ENCODE measurements around the gene ACBD4. TPM values are rescaled to one million over a fixed set of nuclear protein-coding genes. Genes with fewer than 3 reads are reported as not detected.
A peak's percentile ranks its signal among the peaks of the same experiment; 100 is the strongest.

The ACBD4 gene
- total and polyA plus RNA-seq, 4 donors: 3.2 to 14.2 (median 11.1) TPM

DNA sequence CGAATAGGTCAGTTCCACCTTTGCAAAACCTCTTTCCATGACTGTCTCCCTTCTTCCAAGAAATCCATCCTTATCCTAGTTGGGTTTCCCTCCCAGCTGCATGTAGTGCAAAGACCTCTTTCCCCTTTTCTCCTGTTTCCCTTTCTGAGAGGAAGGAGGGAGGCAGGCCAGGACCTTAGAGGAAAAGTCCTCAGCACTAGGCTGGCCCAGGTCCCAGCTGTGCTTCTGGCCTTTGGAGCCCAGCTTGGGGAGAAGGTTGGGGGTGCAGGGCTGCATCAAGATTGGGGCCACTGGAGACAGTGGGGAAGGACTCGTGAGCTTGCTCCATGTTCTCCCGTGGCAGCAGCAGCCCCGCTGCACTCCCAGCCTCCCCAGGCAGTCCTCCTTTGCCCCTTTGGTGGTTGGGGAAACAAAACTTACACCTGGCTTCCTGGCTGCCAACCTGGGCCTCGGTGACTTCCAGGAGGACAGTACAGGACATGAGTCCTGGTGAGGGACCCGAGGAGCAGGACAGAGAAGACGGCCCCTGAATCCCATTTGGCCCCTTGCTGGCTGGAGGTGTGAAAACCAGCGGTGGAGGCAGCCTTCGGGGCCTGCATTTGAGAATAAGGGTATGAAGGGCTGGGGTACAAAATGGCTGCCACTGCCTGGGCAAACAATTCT lies 26.7 kb downstream of the ACBD4 start:
- DNase-seq (ENCODE audit: low read depth in 4 of 6, low spot score in 6 of 6): no peak
- H3K4me1 ChIP-seq (ENCODE audit: control insufficient read depth, insufficient read depth, low read length): peaks cover 25% of the 10 kb centered on the region
- WGBS (ENCODE audit: insufficient coverage): 60% methylated on average over 8 of the region's 9 CpGs
- H3K27me3 ChIP-seq (ENCODE audit: control insufficient read depth, insufficient read depth, low read length): no peaks in the 10 kb centered on the region
- H3K27ac ChIP-seq (ENCODE audit: low read depth, low read length): peak overlapping the region; percentile 91
- H3K36me3 ChIP-seq (ENCODE audit: control insufficient read depth, insufficient read depth, low read length): peaks cover 9% of the 10 kb centered on the region
- peak overlapping the region; percentile 99 for H3K4me3 ChIP-seq (ENCODE audit: low read depth, low read length)
- no peaks in the 10 kb centered on the region for H3K9me3 ChIP-seq (ENCODE audit: control insufficient read depth, insufficient read depth, low read length)

DNA sequence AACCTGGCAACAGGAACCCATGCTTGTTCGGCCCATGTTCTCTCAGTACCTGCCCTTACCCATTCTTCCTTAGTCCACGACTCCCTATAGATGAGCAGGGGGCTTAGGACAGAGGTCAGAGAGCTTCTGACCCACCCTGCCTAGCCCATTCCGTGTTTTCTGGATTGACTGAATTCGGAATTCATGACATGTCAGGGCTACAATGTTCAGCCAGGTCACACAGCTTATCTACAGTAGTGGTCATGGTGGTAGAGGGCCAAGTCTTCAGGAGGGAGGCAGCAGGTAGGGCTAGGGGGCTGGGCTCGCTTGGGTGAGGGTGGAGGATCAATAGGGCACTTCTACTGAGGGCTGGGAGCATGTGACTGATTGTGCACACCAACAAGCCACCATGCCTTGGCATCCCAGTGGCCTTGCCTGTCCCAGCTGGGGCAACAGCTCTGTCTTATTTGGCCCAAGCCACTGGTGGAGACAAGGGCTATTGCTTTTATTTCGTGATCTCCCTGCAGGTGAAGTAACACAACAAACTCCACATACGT lies 29.3 kb downstream of the ACBD4 start:
- Histone ChIP-seq H3K27ac (ENCODE audit: low read depth, low read length) (no peak overlapping the region), H3K36me3 (ENCODE audit: control insufficient read depth, insufficient read depth, low read length) (peaks cover 24% of the 10 kb centered on the region), H3K4me1 (ENCODE audit: control insufficient read depth, insufficient read depth, low read length) (peaks cover 15% of the 10 kb centered on the region), H3K9me3 (ENCODE audit: control insufficient read depth, insufficient read depth, low read length) (no peaks in the 10 kb centered on the region), H3K4me3 (ENCODE audit: low read depth, low read length) (no peak overlapping the region), H3K27me3 (ENCODE audit: control insufficient read depth, insufficient read depth, low read length) (no peaks in the 10 kb centered on the region)
- DNase-seq (ENCODE audit: low read depth in 4 of 6, low spot score in 6 of 6): no peak
- 96% methylated on average over 6 of the region's 7 CpGs for WGBS (ENCODE audit: insufficient coverage)

DNA sequence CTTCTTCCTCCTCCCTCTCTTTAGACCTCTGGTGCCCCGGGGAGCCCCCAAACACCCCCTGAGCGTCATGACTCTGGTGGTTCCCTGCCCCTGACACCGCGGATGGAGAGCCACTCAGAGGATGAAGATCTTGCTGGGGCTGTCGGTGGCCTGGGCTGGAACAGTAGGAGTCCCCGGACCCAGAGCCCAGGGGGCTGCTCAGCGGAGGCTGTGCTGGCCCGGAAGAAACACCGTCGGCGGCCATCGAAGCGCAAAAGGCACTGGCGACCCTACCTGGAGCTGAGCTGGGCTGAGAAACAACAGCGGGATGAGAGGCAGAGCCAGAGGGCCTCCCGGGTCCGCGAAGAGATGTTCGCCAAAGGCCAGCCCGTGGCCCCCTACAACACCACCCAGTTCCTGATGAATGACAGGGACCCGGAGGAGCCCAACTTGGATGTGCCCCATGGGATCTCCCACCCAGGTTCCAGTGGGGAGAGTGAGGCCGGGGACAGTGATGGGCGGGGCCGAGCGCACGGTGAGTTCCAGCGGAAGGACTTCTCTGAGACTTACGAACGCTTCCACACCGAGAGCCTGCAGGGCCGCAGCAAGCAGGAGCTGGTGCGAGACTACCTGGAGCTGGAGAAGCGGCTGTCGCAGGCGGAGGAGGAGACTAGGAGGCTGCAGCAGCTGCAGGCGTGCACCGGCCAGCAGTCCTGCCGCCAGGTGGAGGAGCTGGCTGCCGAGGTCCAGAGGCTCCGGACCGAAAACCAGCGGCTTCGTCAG lies 33.7 kb downstream of the ACBD4 start:
- Histone ChIP-seq H3K9me3 (ENCODE audit: control insufficient read depth, insufficient read depth, low read length) (no peaks in the 10 kb centered on the region), H3K4me1 (ENCODE audit: control insufficient read depth, insufficient read depth, low read length) (peaks cover 35% of the 10 kb centered on the region), H3K4me3 (ENCODE audit: low read depth, low read length) (no peak overlapping the region), H3K36me3 (ENCODE audit: control insufficient read depth, insufficient read depth, low read length) (peaks cover 37% of the 10 kb centered on the region), H3K27me3 (ENCODE audit: control insufficient read depth, insufficient read depth, low read length) (no peaks in the 10 kb centered on the region), H3K27ac (ENCODE audit: low read depth, low read length) (no peak overlapping the region)
- no peak for DNase-seq (ENCODE audit: low read depth in 4 of 6, low spot score in 6 of 6)
- WGBS (ENCODE audit: insufficient coverage): 89% methylated on average over 43 of the region's 43 CpGs

DNA sequence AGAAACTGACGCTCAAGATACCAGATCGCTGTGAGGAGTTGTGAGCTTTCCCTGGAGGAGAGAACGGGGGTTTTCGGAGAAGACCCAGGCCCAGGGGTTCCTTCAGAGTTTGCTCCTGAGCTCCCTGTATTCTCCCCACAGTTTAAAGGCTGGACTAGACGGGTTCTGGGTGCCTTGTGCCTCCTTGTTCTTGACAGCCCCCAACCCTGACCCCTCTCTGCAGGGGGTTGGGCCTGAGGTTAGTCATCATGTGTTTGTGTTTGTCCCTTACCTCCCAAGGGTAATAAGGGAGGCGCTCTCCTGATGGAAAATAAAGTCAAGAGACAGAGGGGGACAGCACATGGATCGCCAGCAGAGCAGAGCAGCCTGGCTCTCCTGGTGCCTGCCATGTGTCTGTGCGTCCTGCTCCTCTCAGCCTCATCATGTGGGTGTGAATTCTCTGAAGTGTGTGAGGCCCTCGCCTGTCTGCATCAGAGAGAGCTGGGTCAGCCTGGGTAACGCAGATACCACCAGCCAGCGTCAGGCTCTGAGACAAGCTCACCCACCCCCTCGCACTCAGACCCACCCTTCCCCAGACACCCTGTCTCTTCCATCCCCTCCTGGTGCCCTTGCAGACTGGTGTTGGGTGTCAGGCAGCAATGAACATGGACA lies 34.9 kb downstream of the ACBD4 start:
- no peak overlapping the region for H3K4me3 ChIP-seq (ENCODE audit: low read depth, low read length)
- peaks cover 35% of the 10 kb centered on the region for H3K4me1 ChIP-seq (ENCODE audit: control insufficient read depth, insufficient read depth, low read length)
- H3K36me3 ChIP-seq (ENCODE audit: control insufficient read depth, insufficient read depth, low read length): peaks cover 30% of the 10 kb centered on the region
- no peaks in the 10 kb centered on the region for H3K27me3 ChIP-seq (ENCODE audit: control insufficient read depth, insufficient read depth, low read length)
- no peaks in the 10 kb centered on the region for H3K9me3 ChIP-seq (ENCODE audit: control insufficient read depth, insufficient read depth, low read length)
- WGBS (ENCODE audit: insufficient coverage): 87% methylated on average over 5 of the region's 12 CpGs
- H3K27ac ChIP-seq (ENCODE audit: low read depth, low read length): peak overlapping the region; percentile 95
- no peak for DNase-seq (ENCODE audit: low read depth in 4 of 6, low spot score in 6 of 6)

DNA sequence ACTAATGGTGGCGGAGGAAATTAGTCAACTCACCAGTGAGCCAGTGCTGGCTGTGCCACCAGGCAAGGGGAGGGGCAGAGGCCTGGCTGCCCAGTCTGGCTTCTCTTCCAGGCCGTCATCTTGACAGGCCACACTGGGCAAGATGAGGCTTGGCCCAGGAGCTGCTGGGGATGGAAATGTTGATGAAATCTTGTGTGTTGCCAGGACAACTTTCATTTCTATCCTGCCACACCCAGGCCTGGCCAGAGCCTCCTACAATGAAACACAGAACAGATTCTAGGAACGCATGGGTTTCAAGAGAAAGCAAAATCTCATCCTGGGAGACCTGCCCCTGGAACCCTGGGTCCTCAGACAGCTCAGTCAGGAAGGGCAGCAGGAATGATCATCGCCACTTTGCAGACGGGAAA lies 35.4 kb downstream of the ACBD4 start:
- Histone ChIP-seq H3K4me3 (ENCODE audit: low read depth, low read length) (no peak overlapping the region), H3K27ac (ENCODE audit: low read depth, low read length) (peak overlapping the region; percentile 95), H3K27me3 (ENCODE audit: control insufficient read depth, insufficient read depth, low read length) (no peaks in the 10 kb centered on the region), H3K9me3 (ENCODE audit: control insufficient read depth, insufficient read depth, low read length) (no peaks in the 10 kb centered on the region), H3K36me3 (ENCODE audit: control insufficient read depth, insufficient read depth, low read length) (peaks cover 30% of the 10 kb centered on the region), H3K4me1 (ENCODE audit: control insufficient read depth, insufficient read depth, low read length) (peaks cover 35% of the 10 kb centered on the region)
- WGBS (ENCODE audit: insufficient coverage): 56% methylated on average over 5 of the region's 5 CpGs
- peak in 1 of 6 donors; percentile 63 for DNase-seq (ENCODE audit: low read depth in 4 of 6, low spot score in 6 of 6)

DNA sequence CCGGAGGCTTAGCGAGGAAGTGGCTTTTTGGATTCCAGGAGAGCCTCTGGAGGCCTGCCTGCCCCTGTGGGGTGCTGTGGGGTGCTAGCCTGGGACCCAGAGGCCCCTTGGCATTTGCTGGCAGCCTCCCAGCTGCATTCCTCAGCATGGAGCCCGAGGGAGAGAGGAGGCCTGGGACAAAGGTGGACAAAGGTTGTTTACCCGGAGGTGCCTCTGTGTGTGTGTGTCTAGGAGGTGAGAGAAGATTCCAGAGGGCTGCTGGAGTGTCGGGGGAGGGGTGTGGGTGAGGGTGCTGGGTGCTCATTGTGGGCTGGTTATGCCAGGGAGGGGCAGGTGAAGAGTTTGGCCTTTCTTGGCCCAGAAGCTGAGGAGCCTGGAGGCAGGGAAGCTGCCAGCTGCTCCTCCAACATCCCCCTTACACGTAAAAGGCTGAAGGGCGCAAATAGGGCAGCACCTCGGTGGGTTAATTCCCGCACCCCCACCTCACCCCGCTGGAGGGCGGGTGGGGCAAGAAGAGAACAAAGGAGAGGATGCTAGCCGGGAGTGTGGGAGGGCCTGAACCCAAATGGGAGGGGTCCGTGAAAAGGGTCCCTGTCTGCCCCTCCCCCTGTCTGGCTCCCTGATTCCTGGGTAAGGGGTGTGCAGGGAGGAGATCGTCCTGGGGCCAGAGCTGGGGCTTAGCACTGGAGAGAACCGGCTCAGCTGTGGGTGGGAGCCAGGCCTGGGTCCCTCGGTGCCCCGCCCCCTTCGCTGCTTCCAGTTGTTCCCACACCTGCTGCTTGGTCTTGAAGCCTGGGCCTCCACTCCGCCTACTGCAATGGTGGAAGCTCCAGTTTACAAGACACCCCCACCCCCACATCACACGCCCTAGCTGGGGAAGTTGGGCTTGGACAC lies 36.1 kb downstream of the ACBD4 start:
- peak in 2 of 6 donors; percentile 56 to 63 for DNase-seq (ENCODE audit: low read depth in 4 of 6, low spot score in 6 of 6)
- WGBS (ENCODE audit: insufficient coverage): 36% methylated on average over 11 of the region's 20 CpGs
- Histone ChIP-seq H3K27ac (ENCODE audit: low read depth, low read length) (peak overlapping the region; percentile 95), H3K36me3 (ENCODE audit: control insufficient read depth, insufficient read depth, low read length) (peaks cover 30% of the 10 kb centered on the region), H3K4me3 (ENCODE audit: low read depth, low read length) (no peak overlapping the region), H3K27me3 (ENCODE audit: control insufficient read depth, insufficient read depth, low read length) (no peaks in the 10 kb centered on the region), H3K9me3 (ENCODE audit: control insufficient read depth, insufficient read depth, low read length) (no peaks in the 10 kb centered on the region), H3K4me1 (ENCODE audit: control insufficient read depth, insufficient read depth, low read length) (peaks cover 38% of the 10 kb centered on the region)

DNA sequence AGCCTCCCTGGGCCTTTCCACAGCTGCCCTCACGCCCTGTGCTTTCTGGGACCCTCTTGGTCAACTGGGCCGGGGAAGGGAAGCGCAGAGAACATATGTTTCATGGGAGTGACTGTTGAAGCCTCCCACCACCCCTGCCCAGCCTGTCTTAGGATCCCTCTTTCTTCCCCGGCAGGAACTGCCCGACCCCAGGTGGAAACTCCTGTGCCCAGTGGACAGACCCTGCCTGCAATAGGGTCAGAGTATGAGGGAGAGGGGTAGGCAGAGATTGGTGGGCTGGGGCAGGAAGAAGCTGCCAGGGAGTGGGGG lies 36.7 kb downstream of the ACBD4 start:
- Histone ChIP-seq H3K4me3 (ENCODE audit: low read depth, low read length) (peak overlapping the region; percentile 26), H3K9me3 (ENCODE audit: control insufficient read depth, insufficient read depth, low read length) (no peaks in the 10 kb centered on the region), H3K36me3 (ENCODE audit: control insufficient read depth, insufficient read depth, low read length) (peaks cover 30% of the 10 kb centered on the region), H3K4me1 (ENCODE audit: control insufficient read depth, insufficient read depth, low read length) (peaks cover 38% of the 10 kb centered on the region), H3K27ac (ENCODE audit: low read depth, low read length) (peak overlapping the region; percentile 95), H3K27me3 (ENCODE audit: control insufficient read depth, insufficient read depth, low read length) (no peaks in the 10 kb centered on the region)
- DNase-seq (ENCODE audit: low read depth in 4 of 6, low spot score in 6 of 6): no peak
- WGBS (ENCODE audit: insufficient coverage): no CpG with 5 or more reads among the region's 5 CpGs

DNA sequence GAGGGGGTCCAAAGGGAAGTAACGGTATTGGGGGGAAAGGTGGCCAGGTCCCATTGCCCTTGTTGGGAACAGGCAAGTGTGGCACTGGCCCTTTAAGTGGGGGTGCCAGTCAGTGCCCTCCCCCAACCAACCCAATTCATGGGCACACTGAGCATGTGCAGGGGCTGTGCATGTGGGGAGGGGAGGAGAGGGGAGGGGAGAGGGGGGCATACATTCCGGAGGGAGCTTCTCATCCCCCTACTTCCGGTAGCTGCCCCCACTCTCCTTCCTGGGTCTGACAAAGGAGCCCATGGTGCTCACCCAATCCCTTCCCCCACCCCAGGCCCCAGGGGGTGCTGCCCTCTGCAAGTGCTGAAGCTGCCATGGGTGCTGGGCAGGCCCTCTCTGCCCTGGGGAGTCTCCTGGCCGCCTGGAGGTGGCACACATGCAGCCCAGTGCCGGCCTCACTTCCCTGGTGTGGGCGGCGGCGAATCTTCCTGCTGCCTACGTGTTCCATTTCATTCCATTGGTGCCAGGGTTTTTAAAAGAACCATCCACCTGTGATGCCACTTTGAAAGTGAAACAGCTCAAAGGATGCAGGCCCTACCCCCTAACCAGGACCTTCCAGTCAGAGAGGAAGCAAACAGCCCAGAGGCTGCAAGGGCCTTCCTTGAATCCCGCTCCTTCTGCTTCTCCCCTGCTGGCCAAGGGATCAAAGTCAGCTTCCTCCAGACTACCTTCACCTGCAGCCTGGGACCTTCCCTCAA lies 37.2 kb downstream of the ACBD4 start:
- H3K4me3 ChIP-seq (ENCODE audit: low read depth, low read length): peak overlapping the region; percentile 26
- peaks cover 38% of the 10 kb centered on the region for H3K4me1 ChIP-seq (ENCODE audit: control insufficient read depth, insufficient read depth, low read length)
- H3K9me3 ChIP-seq (ENCODE audit: control insufficient read depth, insufficient read depth, low read length): no peaks in the 10 kb centered on the region
- WGBS (ENCODE audit: insufficient coverage): 12% methylated on average over 7 of the region's 10 CpGs
- H3K27ac ChIP-seq (ENCODE audit: low read depth, low read length): peak overlapping the region; percentile 95
- H3K36me3 ChIP-seq (ENCODE audit: control insufficient read depth, insufficient read depth, low read length): peaks cover 30% of the 10 kb centered on the region
- DNase-seq (ENCODE audit: low read depth in 4 of 6, low spot score in 6 of 6): peak in 4 of 6 donors; percentile 83 to 98 (median 92)
- H3K27me3 ChIP-seq (ENCODE audit: control insufficient read depth, insufficient read depth, low read length): no peaks in the 10 kb centered on the region
